GM18519 (cell line): ENCODE measurements around the gene CPLANE1.
"Not testable (repeated sequence)": the region's sequence is repeated elsewhere in the genome, so short reads cannot be mapped to it uniquely, and the experiment has no call there.

ENCODE experiments used
- ATAC-seq: cut with Tn5 transposase; IDR thresholded peaks from one replicate; pipeline ENCODE4 v1.9.1; 2021; ENCODE audit warnings: mild to moderate bottlenecking, moderate library complexity; ENCODE audit not compliant: unreplicated experiment, low FRiP score

CPLANE1 gene

DNA sequence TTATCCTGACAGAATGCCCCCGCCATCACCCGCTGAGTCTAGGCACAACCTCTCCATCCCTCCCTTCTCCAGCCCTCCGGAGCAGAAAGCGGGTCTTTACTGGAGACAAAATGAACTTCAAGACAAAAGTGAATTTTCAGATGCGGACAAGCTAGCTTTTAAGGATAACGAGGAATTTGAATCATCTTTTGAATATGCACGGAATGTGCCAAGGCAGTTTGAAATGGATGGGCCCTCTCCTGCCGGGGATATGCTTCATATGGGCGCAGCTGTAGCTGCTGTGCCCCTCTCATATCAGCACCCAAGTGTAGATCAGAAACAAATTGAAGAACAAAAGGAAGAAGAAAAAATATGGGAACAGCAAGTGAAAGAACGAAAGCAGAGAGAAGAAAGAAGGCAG is 37.5 kb downstream of the CPLANE1 start:
- ATAC-seq = no peak

DNA sequence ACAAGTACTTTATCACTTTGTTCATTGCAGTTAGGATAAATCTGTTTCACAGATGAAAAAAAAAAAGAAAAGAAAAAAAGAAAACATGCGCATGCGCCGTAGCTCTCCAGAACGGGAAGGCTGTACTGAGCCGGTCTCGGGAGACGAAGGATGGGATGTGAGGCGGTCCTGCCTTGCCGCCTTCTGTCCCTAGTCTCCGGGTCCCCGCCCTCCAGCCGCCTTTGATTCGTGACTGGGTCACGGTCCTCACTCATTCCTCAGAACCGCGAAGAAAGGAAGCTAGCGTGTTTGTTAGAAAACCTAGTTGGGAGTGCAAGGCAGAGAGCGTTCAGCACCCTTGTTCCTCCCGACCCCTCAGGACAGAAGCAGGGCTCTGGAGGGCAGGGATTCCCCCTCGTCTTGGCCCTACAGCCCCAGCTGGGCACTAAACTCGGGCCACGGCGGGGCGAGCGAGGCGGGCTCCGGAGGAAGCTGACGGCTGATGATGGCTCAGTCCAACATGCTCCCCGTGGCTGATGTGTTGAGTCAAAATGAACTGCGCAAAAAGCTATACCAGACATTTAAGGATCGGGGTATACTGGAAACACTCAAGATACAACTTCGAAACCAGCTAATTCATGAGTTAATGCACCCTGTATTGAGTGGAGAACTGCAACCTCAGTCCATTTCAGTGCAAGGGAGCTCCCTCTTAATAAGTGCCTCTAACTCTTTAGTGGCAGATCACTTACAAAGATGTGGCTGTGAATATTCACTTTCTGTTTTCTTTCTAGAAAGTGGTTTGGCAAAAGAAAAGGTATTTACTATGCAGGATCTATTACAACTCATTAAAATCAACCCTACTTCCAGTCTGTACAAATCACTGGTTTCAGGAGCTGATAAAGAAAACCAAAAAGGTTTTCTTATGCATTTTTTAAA is 40.0 kb downstream of the CPLANE1 start:
- no peak for ATAC-seq

DNA sequence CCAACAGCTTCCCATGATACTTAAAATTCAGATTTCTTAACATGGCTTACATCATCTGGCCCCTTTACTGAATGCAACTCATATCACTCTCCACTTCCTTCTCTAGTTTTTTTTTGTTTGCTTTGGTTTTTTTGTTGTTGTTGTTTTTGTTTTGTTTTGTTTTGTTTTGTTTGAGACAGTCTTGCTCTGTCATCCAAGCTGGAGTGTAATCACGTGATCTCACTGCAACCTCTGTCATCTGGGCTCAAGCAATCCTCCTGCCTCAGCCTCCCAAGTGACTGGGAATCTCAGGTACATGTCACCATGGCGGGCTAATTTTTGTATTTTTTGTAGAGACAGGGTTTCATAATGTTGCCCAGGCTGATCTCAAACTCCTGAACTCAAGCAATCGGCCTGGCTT is 41.4 kb downstream of the CPLANE1 start:
- ATAC-seq = no peak

DNA sequence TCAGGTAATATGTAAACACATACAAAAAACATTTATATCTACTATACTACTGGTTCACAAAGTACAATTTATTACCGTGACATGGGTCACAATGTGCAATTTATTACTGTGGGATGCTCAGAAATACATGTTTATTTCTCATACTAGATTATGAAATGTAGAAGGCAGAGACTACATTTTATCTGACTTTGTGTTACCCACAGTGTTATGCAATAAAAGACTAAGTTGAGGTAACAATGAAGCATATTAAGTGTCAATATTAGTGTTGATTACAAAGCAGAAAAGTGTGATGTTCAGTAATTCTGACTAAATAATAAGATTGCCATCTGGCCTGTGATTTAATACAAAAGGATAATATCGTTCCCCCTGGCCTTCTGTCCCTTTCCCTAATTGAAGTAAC is 42.4 kb downstream of the CPLANE1 start:
- ATAC-seq = no peak

DNA sequence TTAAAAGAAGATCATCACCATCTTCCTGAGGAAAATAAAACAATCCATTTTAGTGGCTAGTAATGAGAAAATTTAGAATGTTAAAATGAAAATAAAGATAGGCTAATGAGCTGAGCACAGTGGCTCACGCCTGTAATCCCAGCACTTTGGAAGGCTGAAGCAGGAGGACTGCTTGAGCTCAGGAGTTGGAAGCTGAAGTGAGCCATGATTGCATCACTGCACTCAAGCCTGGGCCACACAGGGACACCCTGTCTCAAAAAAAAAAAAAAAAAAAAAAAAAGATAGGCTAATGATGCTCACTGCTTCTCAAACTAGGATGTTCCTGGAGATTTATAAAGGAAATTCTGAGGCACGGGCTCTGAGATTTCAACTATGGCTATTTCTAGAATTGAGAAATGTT is 50.3 kb downstream of the CPLANE1 start:
- no peak for ATAC-seq

DNA sequence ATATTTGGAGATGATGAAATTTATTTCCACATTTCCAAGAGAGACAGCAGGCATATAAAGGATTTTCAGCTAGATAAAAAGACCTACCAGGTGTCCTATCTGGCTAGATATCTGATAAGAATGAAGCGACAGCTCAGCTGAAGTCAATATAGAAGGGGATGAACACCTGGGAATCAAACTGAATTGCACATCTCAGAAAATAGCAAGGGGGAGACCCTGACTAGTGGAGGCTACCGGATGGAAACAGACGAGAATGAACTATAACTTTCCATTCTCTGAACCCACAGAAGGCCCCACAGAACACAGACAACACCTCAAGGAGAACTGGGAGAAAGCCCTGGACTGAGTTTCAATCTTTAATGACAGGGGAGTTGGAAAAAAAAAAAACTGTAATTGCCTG is 51.1 kb downstream of the CPLANE1 start:
- ATAC-seq = no peak

DNA sequence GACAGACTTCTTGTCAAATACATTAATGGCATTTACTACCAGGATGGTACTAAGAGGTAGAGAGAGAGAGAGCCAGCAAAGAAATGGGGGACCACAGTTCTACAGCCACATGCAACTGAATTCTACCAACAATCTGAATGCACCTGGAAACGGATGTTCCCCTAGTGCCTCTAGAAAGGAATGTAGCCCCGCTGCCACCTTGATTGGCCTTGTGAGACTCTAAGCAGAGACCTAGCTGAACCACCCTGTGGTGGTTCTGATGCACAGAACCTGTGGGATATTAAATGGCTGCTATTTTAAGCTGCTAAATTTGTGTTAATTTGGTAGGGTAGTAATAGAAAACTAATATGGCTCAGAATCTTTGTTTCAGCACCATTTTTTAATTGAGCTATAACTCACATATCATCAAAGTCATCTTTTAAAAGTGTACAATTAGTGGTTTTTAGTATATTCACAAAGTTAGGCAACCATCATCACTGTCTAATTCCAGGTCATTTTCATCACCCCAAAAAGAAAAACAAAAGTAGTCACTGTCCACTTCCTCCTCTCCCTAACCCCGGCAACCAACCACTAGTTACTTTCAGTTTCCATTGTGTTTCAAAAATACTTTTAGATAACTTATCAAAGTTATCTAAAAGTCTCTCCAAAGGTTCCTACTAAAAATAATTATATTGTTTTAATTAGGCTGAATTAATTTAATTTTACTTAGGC is 51.7 kb downstream of the CPLANE1 start:
- peak; percentile 53 for ATAC-seq

DNA sequence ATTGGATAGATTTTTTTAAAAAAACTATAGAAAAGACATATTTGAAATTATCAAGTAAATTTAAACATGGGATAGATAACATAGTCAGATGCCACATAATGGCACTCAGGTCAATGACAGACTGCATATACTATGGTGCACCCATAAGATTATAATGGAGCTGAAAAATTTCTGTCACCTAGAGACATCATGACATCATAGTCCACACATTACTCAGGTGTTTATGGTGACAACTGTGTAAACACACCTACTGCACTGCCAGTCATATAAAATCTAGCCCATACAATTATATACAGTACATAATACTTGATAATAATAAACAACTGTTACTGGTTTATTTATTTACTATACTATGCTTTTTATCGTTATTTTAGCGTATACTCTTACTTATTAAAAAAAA is 58.6 kb downstream of the CPLANE1 start:
- ATAC-seq = no peak

DNA sequence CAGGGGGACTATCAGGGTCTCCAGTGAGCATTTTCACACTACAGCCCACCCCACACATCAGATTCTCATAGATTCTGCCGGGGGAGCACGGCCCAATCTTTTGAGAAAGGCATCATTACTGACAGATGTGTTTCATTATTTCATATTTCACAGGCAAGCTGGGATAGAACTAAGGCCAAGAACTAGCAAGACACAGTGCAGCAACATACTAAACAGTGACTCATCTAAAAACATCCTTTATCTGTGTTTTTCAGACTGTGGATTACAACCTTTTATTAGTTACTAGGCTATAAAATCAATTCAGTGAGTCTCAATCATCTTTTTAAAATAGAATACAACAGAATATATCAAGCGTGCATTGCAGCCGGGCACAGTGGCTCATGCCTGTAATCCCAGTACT is 59.8 kb downstream of the CPLANE1 start:
- ATAC-seq = no peak

DNA sequence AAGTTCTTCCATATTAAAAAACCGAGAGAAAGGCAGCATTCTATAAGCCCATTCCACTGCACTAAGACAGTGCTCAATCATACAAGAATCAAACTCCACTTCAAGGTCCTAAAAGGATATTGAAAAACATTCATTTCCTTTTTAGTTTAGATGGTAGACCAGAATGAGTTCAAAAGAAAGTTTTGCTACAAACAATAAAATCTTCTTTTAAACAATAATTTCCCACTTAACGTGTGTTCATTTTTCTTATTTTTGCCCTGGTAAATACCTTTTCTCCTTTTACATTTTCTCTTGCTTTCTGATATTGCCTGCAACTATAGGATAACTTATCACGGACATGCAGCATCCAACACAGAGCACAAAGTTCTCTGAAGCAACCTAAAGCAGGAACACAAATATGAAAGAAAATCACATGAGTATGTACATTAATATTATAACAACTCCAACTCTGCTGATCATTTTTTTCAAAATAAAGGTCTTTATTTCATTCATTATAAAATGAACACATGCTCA is 61.7 kb downstream of the CPLANE1 start:
- ATAC-seq = no peak

DNA sequence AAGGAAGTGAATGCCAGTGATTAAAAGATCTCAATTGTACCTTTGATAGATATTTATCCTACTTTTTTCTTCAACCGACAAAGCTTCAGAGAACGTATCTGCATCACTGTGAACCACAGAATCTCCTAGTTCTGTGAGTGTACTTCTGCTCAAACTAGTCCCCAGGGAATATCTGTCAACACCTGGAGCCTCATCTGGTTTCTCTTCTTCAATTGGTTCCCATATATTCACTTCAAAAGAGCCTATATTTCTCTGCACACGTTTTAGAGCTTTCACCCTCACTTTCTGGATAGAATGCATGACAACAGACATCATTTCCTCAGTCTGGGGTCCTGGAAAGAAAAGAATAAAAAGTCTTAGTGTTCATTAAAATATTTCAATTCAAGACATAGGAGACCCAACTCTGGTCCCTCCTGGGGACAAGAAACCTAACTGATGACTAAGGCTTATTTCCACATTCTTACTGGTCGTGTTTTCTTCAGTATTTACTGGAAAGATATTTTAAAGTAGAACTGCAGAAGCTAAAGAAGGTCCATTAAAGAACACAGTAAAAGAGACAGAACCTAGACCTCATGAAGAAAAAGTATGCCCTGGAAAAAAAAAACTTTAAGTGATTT is 64.3 kb downstream of the CPLANE1 start:
- peak; percentile 65 for ATAC-seq

DNA sequence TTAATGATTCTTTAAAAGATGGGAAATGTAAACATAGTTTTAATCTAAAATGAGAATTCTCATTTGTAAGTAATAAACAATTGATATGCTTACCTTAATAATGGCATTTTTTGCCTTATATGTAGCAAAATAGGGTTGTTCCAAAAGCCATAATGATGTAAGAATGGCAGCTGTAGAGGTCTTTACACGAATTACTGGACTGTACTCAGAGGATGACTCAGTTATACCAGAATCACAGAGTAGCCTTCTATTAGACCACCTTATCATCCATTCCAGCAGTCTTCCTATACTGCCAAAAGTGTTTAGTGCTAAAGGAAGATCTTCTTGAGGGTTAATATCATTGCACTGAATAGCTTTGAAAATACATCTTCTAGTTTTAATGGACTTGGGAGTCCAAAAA is 66.5 kb downstream of the CPLANE1 start:
- no peak for ATAC-seq

DNA sequence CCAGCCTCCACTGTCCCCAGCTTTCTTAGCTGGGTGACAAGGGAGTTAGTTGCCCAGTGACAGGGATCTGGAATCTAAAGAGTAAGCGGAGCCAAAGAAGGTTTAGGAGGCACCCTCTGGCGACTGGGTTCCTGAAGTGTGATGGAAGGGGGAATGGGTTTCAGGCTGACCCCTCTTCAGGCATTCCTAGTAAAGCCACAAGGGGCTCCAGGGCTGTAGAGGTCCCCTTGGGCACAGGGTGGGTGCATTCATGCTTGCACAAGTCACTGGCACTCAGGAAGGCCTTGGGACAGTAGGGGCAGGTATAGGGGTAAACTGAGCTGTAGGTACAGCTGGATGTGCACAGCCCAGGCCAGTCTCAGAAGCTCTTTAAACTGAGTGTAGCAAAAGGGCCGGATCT is 74.2 kb downstream of the CPLANE1 start:
- no peak for ATAC-seq

DNA sequence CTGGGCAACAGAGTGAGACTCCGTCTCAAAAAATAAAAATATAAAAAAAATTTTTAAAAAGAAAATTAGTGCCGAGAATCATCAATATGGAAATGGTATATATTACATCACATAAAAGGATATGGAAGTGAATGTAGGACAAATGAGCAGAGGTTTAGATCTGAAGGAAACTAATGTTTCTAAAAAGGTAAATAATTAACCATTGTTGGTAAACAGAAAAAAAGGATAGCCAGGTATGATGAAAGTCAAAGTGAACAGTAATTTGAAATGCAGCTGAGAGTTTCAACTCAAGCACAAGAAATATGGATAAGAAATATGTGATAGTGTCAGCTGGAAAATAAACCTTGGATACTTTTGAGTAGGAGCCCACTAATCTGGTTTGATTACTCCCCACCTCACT is 76.2 kb downstream of the CPLANE1 start:
- no peak for ATAC-seq

DNA sequence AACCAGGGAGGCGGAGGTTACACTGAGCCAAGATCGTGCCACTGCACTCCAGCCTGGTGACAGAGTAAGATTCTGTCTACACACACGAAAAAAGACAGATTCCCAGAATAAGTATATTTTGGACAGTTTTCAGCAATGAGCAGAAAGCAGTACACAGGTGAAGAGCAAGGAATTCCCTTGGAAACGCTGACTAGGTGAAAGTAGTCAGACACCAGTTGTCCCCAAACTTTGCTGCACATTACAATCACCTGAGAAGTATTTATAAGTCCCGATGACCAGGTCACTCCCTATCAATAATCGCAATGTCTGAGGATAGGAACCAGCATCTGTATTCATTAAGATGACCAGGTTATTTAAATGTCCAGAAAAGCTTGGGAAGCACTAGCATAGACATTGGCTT is 78.3 kb downstream of the CPLANE1 start:
- no peak for ATAC-seq

DNA sequence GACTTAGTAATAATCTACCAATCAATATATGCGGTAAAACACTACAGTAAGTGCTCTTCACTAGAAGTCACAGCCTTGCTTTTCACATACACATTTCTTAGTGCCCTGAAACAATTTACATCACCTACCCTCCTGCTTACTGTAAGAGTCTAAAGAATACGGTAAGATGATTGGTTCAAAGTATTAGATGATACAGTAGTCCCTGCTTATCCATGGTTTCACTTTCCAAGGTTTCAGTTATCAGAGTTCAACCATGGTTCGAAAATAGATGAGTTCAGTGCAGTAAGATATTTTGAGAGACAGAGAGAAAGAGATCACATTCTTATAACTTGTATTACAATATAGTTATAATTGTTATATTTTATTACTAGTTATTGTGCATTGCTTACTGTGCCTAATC is 83.0 kb downstream of the CPLANE1 start:
- no peak for ATAC-seq

DNA sequence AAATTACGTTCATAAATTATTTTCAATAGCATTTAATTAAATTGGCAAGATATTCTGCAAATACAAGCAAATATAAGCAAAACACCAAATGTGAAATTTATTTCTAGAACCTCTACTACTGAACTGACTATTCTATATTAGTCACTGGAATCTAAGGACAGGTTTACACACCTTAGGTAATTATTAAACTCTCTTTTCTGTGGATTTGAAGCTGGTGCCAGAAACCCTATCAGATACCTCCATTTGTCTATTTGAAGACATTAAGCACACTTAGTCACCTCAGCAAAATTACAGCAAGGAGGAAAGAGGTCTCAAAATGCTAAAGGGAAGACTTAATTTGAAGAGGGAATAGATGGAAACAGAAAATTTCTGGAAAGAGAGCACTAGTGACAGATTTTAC is 83.4 kb downstream of the CPLANE1 start:
- no peak for ATAC-seq

DNA sequence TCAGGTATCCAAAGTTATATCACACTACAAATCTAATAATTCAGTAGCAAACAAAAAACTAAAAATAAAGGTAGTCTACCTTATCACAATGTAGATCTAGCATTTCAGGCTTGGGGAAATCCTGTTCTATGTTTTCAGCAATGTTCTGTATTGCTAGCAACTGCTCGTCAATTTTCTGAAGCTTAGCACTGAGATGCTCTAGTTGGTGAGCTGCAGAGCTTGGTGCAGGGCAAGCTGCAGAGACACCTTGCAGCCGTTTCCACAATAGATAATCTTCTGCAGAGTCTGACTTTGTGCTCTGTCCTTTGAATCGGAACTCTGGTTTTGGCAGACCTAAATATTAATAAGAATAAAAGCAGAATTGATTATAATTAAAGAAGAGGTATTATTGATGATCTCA is 95.5 kb downstream of the CPLANE1 start:
- no peak for ATAC-seq

DNA sequence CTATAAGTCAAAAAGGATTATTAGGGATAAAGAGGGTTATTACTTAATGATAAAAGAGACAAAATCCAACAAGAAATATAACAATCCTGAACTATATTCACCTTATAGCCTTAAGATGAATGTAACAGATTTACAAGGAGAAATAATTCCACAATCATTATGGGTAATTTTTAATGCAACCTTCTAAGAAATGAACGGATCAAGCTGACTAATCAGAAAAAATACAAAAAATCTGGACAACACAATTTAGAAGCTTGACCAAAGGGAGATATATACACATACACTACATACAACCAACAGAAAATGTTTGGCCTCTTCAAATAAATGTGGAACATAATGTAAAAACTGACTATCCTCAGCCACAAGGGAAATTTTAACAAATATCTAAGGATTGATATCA is 102.3 kb downstream of the CPLANE1 start:
- ATAC-seq = no peak

DNA sequence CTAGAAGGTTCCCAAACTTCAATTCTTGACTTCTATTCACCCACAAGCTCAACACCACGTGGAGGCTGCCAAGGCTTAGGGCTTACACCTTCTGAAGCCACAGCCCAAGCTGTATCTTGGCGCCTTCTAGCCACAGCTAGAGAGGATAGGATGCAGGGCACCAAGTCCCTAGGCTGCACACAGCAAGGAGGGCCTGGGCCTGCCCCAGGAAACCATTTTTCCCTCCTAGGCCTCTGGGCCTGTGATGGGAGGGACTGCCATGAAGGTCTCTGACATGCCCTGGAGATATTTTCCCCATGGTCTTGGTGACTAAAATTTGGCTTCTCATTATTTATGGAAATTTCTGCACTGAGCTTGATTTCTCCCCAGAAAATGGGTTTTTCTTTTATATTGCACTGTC is 112.5 kb downstream of the CPLANE1 start:
- no peak for ATAC-seq

DNA sequence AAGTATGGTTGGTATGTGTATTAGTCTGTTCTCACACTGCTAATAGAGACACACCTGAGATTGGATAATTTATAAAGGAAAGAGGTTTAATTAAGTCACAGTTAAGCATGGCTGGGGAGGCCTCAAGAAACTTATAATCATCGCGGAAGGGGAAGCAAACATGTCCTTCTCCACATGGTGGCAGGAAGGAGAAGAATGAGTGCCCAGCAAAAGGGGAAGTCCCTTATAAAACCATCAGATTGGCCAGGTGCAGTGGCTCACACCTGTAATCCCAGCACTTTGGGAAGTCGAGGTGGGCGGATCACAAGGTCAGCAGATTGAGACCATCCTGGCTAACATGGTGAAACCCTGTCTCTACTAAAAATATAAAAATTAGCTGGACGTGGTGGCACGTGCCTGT is 113.9 kb downstream of the CPLANE1 start:
- ATAC-seq = not testable (repeated sequence)
